22Rv1 (cell line): ENCODE data around the gene SCAMP4.

Source experiments
- CTCF ChIP-seq: fragments of 450-650 bp; IDR thresholded peaks from 2 replicates; pipeline ENCODE4 v1.5.1; 2017; ENCODE audit warnings: mild to moderate bottlenecking
- ZFX ChIP-seq: fragments of 450-650 bp; IDR thresholded peaks from 2 replicates; pipeline ENCODE4 v1.6.1; 2017; ENCODE audit warnings: antibody characterized with exemption, borderline replicate concordance

- TF ChIP-seq CTCF (no peak), ZFX (no peak)
Observed at GRCh38 chr19:1925544-1925943, 20.3 kb downstream of the SCAMP4 start.
